H1 (cell line): Measurements from ENCODE around the gene ZSCAN20.

Experiments used
- BRCA1 ChIP-seq: IDR thresholded peaks from 2 replicates; pipeline ENCODE4 v1.6.1; 2012; ENCODE audit warnings: low read depth, low read length, improper control_type of control experiment
- CTCF ChIP-seq, 3 experiments: IDR thresholded peaks; 1 replicate in 2 of 3; 2 replicates in 1 of 3; pipeline versions ENCODE4 v1.5.1 to v1.6.1; 2011; ENCODE audit warnings: low read length in 3 of 3, mild to moderate bottlenecking in 3 of 3, inconsistent platforms in 2 of 3, low read depth in 1 of 3, moderate library complexity in 1 of 3; ENCODE audit not compliant: insufficient read depth in 1 of 3; ENCODE audit errors: control extremely low read depth in 1 of 3
- FOSL1 ChIP-seq: IDR thresholded peaks from 2 replicates; pipeline ENCODE4 v1.6.1; 2011; ENCODE audit warnings: mild to moderate bottlenecking, low read depth, low read length, moderate library complexity; ENCODE audit not compliant: insufficient read depth
- GABPA ChIP-seq: IDR thresholded peaks from 2 replicates; pipeline ENCODE4 v1.6.1; 2011; ENCODE audit warnings: mild to moderate bottlenecking, low read length, moderate library complexity, borderline replicate concordance; ENCODE audit not compliant: insufficient read depth
- JUN ChIP-seq: IDR thresholded peaks from 2 replicates; pipeline ENCODE4 v1.6.1; 2011; ENCODE audit warnings: low read depth, mild to moderate bottlenecking, improper control_type of control experiment, low read length
- MAX ChIP-seq: IDR thresholded peaks from 2 replicates; pipeline ENCODE4 v1.6.1; 2012; ENCODE audit warnings: inconsistent platforms
- POLR2A ChIP-seq, 2 experiments: IDR thresholded peaks; 1 replicate in 1 of 2; 2 replicates in 1 of 2; pipeline ENCODE4 v1.6.1; 2011; ENCODE audit warnings: low read depth in 2 of 2, low read length in 2 of 2, mild to moderate bottlenecking in 2 of 2; ENCODE audit errors: control extremely low read depth in 1 of 2
- POLR2AphosphoS5 ChIP-seq: IDR thresholded peaks from 2 replicates; pipeline ENCODE4 v1.6.1; 2011; ENCODE audit warnings: low read depth, low read length
- RAD21 ChIP-seq, 2 experiments: IDR thresholded peaks in 1 of 2; conservative IDR thresholded peaks in 1 of 2; 2 replicates each; pipeline ENCODE4 v1.6.1; 2011; ENCODE audit warnings: low read depth in 2 of 2, low read length in 2 of 2, improper control_type of control experiment in 1 of 2, inconsistent platforms in 1 of 2, mild to moderate bottlenecking in 1 of 2, moderate library complexity in 1 of 2
- SIX5 ChIP-seq: IDR thresholded peaks from 2 replicates; pipeline ENCODE4 v1.6.1; 2011; ENCODE audit warnings: mild to moderate bottlenecking, low read depth, low read length
- TAF1 ChIP-seq: IDR thresholded peaks from 2 replicates; pipeline ENCODE4 v1.6.1; 2011; ENCODE audit warnings: mild to moderate bottlenecking, low read depth, low read length

- TF ChIP-seq POLR2AphosphoS5, result no peak
- TF ChIP-seq BRCA1, result no peak
- no peak for TF ChIP-seq RAD21 (IDR thresholded peaks at IDR 0.05 in 1 of 2, conservative IDR thresholded peaks at IDR 0.05 in 1 of 2; ENCODE audit: low read depth in 2 of 2, low read length in 2 of 2)
- no peak for TF ChIP-seq SIX5
- TF ChIP-seq POLR2A (IDR thresholded peaks at IDR 0.05; ENCODE audit: control extremely low read depth in 1 of 2, low read depth in 2 of 2, low read length in 2 of 2), result no peak
- no peak for TF ChIP-seq CTCF (IDR thresholded peaks at IDR 0.05; ENCODE audit: control extremely low read depth in 1 of 3, insufficient read depth in 1 of 3, low read depth in 1 of 3, low read length in 3 of 3)
- no peak for TF ChIP-seq FOSL1
- TF ChIP-seq MAX, result no peak
- TF ChIP-seq GABPA, result no peak
- TF ChIP-seq JUN, result no peak
- TF ChIP-seq TAF1, result no peak
Observed at GRCh38 chr1:33515112-33515511, 42.7 kb downstream of the ZSCAN20 start.
